ENCODE results near the gene GORASP1.

The GORASP1 gene

GRCh38 chr3:39141171-39141995, 34.0 kb upstream of the GORASP1 start:
- Histone ChIP-seq H3K4me3 (ENCODE audit: low read depth, low read length) (no peak overlapping the region), H3K36me3 (ENCODE audit: control insufficient read depth in 2 of 2, insufficient read depth in 1 of 2, low read length in 2 of 2) (peaks cover 0 to 61% of the 10 kb centered on the region in 2 experiments; a peak in 1 of 3 replicates), H3K27ac (ENCODE audit: extremely low read depth, low read depth, low read length) (no peak overlapping the region), H3K9me3 (ENCODE audit: control insufficient read depth, insufficient read depth, low read depth, low read length) (no peaks in the 10 kb centered on the region), H3K4me1 (ENCODE audit: control insufficient read depth, insufficient read depth, low read length) (no peaks in the 10 kb centered on the region)
- ChIA-PET POLR2A (no interaction called here), CTCF (interaction anchor here (0.6 kb wide), 1 partner anchor 142 kb away, joined by 3 read pairs; no protein-coding TSS in a partner anchor)
- TF ChIP-seq ELK4 (IDR thresholded peaks at IDR 0.05; ENCODE audit: borderline replicate concordance, low read depth, low read length) (no peak), ZNF585B (tag by site-specific recombination; IDR thresholded peaks at IDR 0.05) (no peak), ZNF266 (tag by site-specific recombination; IDR thresholded peaks at IDR 0.05; ENCODE audit: low read depth) (no peak), ZNF548 (tag by site-specific recombination; IDR thresholded peaks at IDR 0.05) (no peak)

GRCh38 chr3:39140341-39140971, 33.0 kb upstream of the GORASP1 start:
- no peak overlapping the region for H3K27ac ChIP-seq (ENCODE audit: extremely low read depth, low read depth, low read length)
- ChIA-PET POLR2A (no interaction called here), CTCF (interaction anchor here (0.5 to 0.7 kb wide), 2 partner anchors 17 to 265 kb away, joined by 3 read pairs; no protein-coding TSS in a partner anchor)
- no peaks in the 10 kb centered on the region for H3K4me1 ChIP-seq (ENCODE audit: control insufficient read depth, insufficient read depth, low read length)
- H3K9me3 ChIP-seq (ENCODE audit: control insufficient read depth, insufficient read depth, low read depth, low read length), result no peaks in the 10 kb centered on the region
- H3K36me3 ChIP-seq (ENCODE audit: control insufficient read depth in 2 of 2, insufficient read depth in 1 of 2, low read length in 2 of 2), result peaks cover 0 to 53% of the 10 kb centered on the region in 2 experiments; a peak in 1 of 3 replicates
- no peak overlapping the region for H3K4me3 ChIP-seq (ENCODE audit: low read depth, low read length)
- no peak for TF ChIP-seq ZNF514 (tag by site-specific recombination; IDR thresholded peaks at IDR 0.05)
- no peak for TF ChIP-seq ZSCAN16 (tag by site-specific recombination; IDR thresholded peaks at IDR 0.05)

- POLR2A ChIA-PET, result no interaction called here
- Histone ChIP-seq H3K27ac (ENCODE audit: extremely low read depth, low read depth, low read length) (no peak overlapping the region), H3K36me3 (ENCODE audit: control insufficient read depth in 2 of 2, insufficient read depth in 1 of 2, low read length in 2 of 2) (peaks cover 0 to 43% of the 10 kb centered on the region in 2 experiments; a peak in 1 of 3 replicates), H3K9me3 (ENCODE audit: control insufficient read depth, insufficient read depth, low read depth, low read length) (no peaks in the 10 kb centered on the region), H3K4me3 (ENCODE audit: low read depth, low read length) (no peak overlapping the region), H3K4me1 (ENCODE audit: control insufficient read depth, insufficient read depth, low read length) (no peaks in the 10 kb centered on the region)
- CTCF ChIA-PET, result no interaction called here
- TF ChIP-seq ZNF561 (tag by site-specific recombination; IDR thresholded peaks at IDR 0.05; ENCODE audit: borderline replicate concordance), result no peak
- no peak for TF ChIP-seq ZFP69B (tag by site-specific recombination; IDR thresholded peaks at IDR 0.05)
- no peak for TF ChIP-seq ZNF266 (tag by site-specific recombination; IDR thresholded peaks at IDR 0.05; ENCODE audit: low read depth)
- TF ChIP-seq ZNF791 (tag by site-specific recombination; IDR thresholded peaks at IDR 0.05), result no peak
- no peak for TF ChIP-seq RBAK (tag by site-specific recombination; IDR thresholded peaks at IDR 0.05)
- no peak for TF ChIP-seq KLF1 (tag by site-specific recombination; IDR thresholded peaks at IDR 0.05)
- TF ChIP-seq ZSCAN4 (tag by site-specific recombination; IDR thresholded peaks at IDR 0.05), result no peak
- TF ChIP-seq ZNF76 (tag by site-specific recombination; IDR thresholded peaks at IDR 0.05; ENCODE audit: borderline replicate concordance, low read depth), result no peak
- no peak for TF ChIP-seq ZNF280D (tag by site-specific recombination; IDR thresholded peaks at IDR 0.05)
These were observed 32.0 kb upstream of the GORASP1 start for GRCh38 chr3:39139442-39139841.
